Endometrial microvascular endothelial cells (primary cell): Measurements from ENCODE around the gene ANXA1. TPM values are rescaled to one million over a fixed set of nuclear protein-coding genes. Genes with fewer than 3 reads are reported as not detected.
"Not testable (repeated sequence)": the region's sequence is repeated elsewhere in the genome, so short reads cannot be mapped to it uniquely, and the experiment has no call there.

Experiments used
- in situ Hi-C: cut with HindIII; loops from 2 replicates; pipeline ENCODE4 v1.10.0; 2017; ENCODE audit warnings: low sequenced_read_pairs, low pct_unique_long_range_greater_than_20kb; ENCODE audit errors: inconsistent ontology term
- total RNA-seq: library from RNA; depleted of rRNA; stranded (reverse); fragments of >200 nt; gene quantifications from one replicate; pipeline ENCODE4 v1.2.3, GENCODE V29; 2015; ENCODE audit errors: inconsistent ontology term

The ANXA1 gene
- total RNA-seq, 1 donor from 2014 or later = 836 TPM

- in situ Hi-C loops = no loop called here
Measured at GRCh38 chr9:73162987-73163768, 11.5 kb downstream of the ANXA1 start.

- in situ Hi-C loops = no loop called here
Measured at GRCh38 chr9:73165911-73166310, 14.2 kb downstream of the ANXA1 start.

GRCh38 chr9:73166468-73166867 is 14.8 kb downstream of the ANXA1 start:
- in situ Hi-C loops = no loop called here

- in situ Hi-C loops = no loop called here
Measured at GRCh38 chr9:73167614-73168013, 15.9 kb downstream of the ANXA1 start.

- in situ Hi-C loops = no loop called here
Measured at GRCh38 chr9:73168298-73168934, 16.8 kb downstream of the ANXA1 start.

- in situ Hi-C loops = no loop called here
Measured at GRCh38 chr9:73170185-73170957, 18.7 kb downstream of the ANXA1 start.

- in situ Hi-C loops = no loop called here
Measured at GRCh38 chr9:73172901-73173215, 21.2 kb downstream of the ANXA1 start.

- in situ Hi-C loops = no loop called here
Measured at GRCh38 chr9:73173557-73174329, 22.1 kb downstream of the ANXA1 start.

GRCh38 chr9:73174330-73174980 is 22.8 kb downstream of the ANXA1 start:
- in situ Hi-C loops = no loop called here

GRCh38 chr9:73176450-73176875 is 24.8 kb downstream of the ANXA1 start:
- in situ Hi-C loops = no loop called here

- in situ Hi-C loops = no loop called here
Measured at GRCh38 chr9:73178044-73178443, 26.4 kb downstream of the ANXA1 start.

GRCh38 chr9:73179589-73179988 is 27.9 kb downstream of the ANXA1 start:
- in situ Hi-C loops = no loop called here

- in situ Hi-C loops = no loop called here
Measured at GRCh38 chr9:73180403-73180802, 28.7 kb downstream of the ANXA1 start.

- in situ Hi-C loops = no loop called here
Measured at GRCh38 chr9:73182928-73183327, 31.3 kb downstream of the ANXA1 start.

GRCh38 chr9:73183428-73183827 is 31.8 kb downstream of the ANXA1 start:
- in situ Hi-C loops = no loop called here

GRCh38 chr9:73183917-73184861 is 32.5 kb downstream of the ANXA1 start:
- in situ Hi-C loops = no loop called here

- in situ Hi-C loops = not testable (repeated sequence)
Measured at GRCh38 chr9:73191109-73191508, 39.4 kb downstream of the ANXA1 start.

GRCh38 chr9:73194284-73194683 is 42.6 kb downstream of the ANXA1 start:
- in situ Hi-C loops = no loop called here
